Measurements from ENCODE around the gene SLC6A2. TPM values are rescaled to one million over a fixed set of nuclear protein-coding genes. Genes with fewer than 3 reads are reported as not detected.

The SLC6A2 gene
- total and polyA plus RNA-seq, 2 of the 13 experiments (the other 11 are each of a cell fraction or from before 2014, with no cell fraction given) = 0.62 to 0.66 TPM

- TF ChIP-seq SOX6 (IDR thresholded peaks at IDR 0.05) = no peak
- TF ChIP-seq SOX6 (CRISPR knock-in tag; IDR thresholded peaks at IDR 0.05) = peak; percentile 32; the same call in 1 of the 2 replicates
- TF ChIP-seq GABPB1 (CRISPR knock-in tag; IDR thresholded peaks at IDR 0.05) = no peak
- no peak for TF ChIP-seq ZNF282 (IDR thresholded peaks at IDR 0.05; ENCODE audit: partially characterized antibody)
- TF ChIP-seq STAT5B (CRISPR knock-in tag; IDR thresholded peaks at IDR 0.05) = no peak
- TF ChIP-seq THAP11 (CRISPR knock-in tag; IDR thresholded peaks at IDR 0.05) = no peak
- TF ChIP-seq TMF1 (CRISPR knock-in tag; IDR thresholded peaks at IDR 0.05; ENCODE audit: low read depth) = no peak
- TF ChIP-seq ZNF790 (CRISPR knock-in tag; IDR thresholded peaks at IDR 0.05; ENCODE audit: borderline replicate concordance) = no peak
- TF ChIP-seq JDP2 (CRISPR knock-in tag; IDR thresholded peaks at IDR 0.05; ENCODE audit: borderline replicate concordance) = no peak
- TF ChIP-seq CSRNP1 (CRISPR knock-in tag; IDR thresholded peaks at IDR 0.05) = no peak
- TF ChIP-seq ATF7-NPFF (CRISPR knock-in tag; IDR thresholded peaks at IDR 0.05; ENCODE audit: low read depth) = no peak
- TF ChIP-seq PBX3 (CRISPR knock-in tag; IDR thresholded peaks at IDR 0.05; ENCODE audit: borderline replicate concordance) = no peak
- no peak for TF ChIP-seq KLF13 (CRISPR knock-in tag; IDR thresholded peaks at IDR 0.05)
- TF ChIP-seq ZNF605 (CRISPR knock-in tag; IDR thresholded peaks at IDR 0.05) = no peak
- TF ChIP-seq RARG (CRISPR knock-in tag; IDR thresholded peaks at IDR 0.05; ENCODE audit: low read depth) = no peak
- TF ChIP-seq ZNF878 (CRISPR knock-in tag; IDR thresholded peaks at IDR 0.05) = no peak
- 0 out of 2 replicates have a peak, but pooled peaks have one; percentile 53 for TF ChIP-seq ZNF275 (CRISPR knock-in tag; IDR thresholded peaks at IDR 0.05; ENCODE audit: borderline replicate concordance)
- TF ChIP-seq HMG20A (CRISPR knock-in tag; IDR thresholded peaks at IDR 0.05; ENCODE audit: borderline replicate concordance) = no peak
- TF ChIP-seq CCAR2 (optimal IDR thresholded peaks at IDR 0.05; ENCODE audit: low read depth, low read length) = no peak
- no peak for TF ChIP-seq GFI1 (CRISPR knock-in tag; IDR thresholded peaks at IDR 0.05; ENCODE audit: borderline replicate concordance)
- TF ChIP-seq RFXANK (CRISPR knock-in tag; IDR thresholded peaks at IDR 0.05) = no peak
- no peak for TF ChIP-seq PHF8 (CRISPR knock-in tag; IDR thresholded peaks at IDR 0.05)
These were observed 45.9 kb downstream of the SLC6A2 start (continued) for GRCh38 chr16:55701442-55702319.
